GM19397 (cell line): ENCODE measurements around the gene DLG2.
"Not testable (repeated sequence)": the region's sequence is repeated elsewhere in the genome, so short reads cannot be mapped to it uniquely, and the experiment has no call there.

Experiments used
- ATAC-seq: cut with Tn5 transposase; IDR thresholded peaks from one replicate; pipeline ENCODE4 v1.9.1; 2021; ENCODE audit warnings: mild to moderate bottlenecking, moderate library complexity; ENCODE audit not compliant: unreplicated experiment

DLG2 gene

GRCh38 chr11:84865791-84866535, 761.2 kb downstream of the DLG2 start:
- no peak for ATAC-seq

GRCh38 chr11:84865257-84865656, 761.9 kb downstream of the DLG2 start:
- no peak for ATAC-seq

GRCh38 chr11:84857746-84858145, 769.4 kb downstream of the DLG2 start:
- ATAC-seq: no peak

- ATAC-seq: no peak
These were observed 771.5 kb downstream of the DLG2 start for GRCh38 chr11:84855508-84856245.

- no peak for ATAC-seq
These were observed 772.7 kb downstream of the DLG2 start for GRCh38 chr11:84854498-84854880.

- ATAC-seq: no peak
These were observed 773.2 kb downstream of the DLG2 start for GRCh38 chr11:84853841-84854497.

- no peak for ATAC-seq
These were observed 779.3 kb downstream of the DLG2 start for GRCh38 chr11:84847842-84848241.

- not testable (repeated sequence) for ATAC-seq
These were observed 786.9 kb downstream of the DLG2 start for GRCh38 chr11:84840201-84840600.

- ATAC-seq: no peak
These were observed 789.6 kb downstream of the DLG2 start for GRCh38 chr11:84837402-84838069.

GRCh38 chr11:84836371-84836770, 790.8 kb downstream of the DLG2 start:
- ATAC-seq: no peak

- no peak for ATAC-seq
These were observed 793.6 kb downstream of the DLG2 start for GRCh38 chr11:84833488-84834088.

GRCh38 chr11:84830372-84830771, 796.8 kb downstream of the DLG2 start:
- no peak for ATAC-seq

- ATAC-seq: no peak
These were observed 798.0 kb downstream of the DLG2 start for GRCh38 chr11:84829162-84829561.

- ATAC-seq: no peak
These were observed 798.5 kb downstream of the DLG2 start for GRCh38 chr11:84828616-84829015.

GRCh38 chr11:84825106-84825660, 802.0 kb downstream of the DLG2 start:
- ATAC-seq: no peak

- no peak for ATAC-seq
These were observed 802.5 kb downstream of the DLG2 start for GRCh38 chr11:84824624-84825023.

- ATAC-seq: no peak
These were observed 807.6 kb downstream of the DLG2 start for GRCh38 chr11:84819537-84819936.

GRCh38 chr11:84819128-84819527, 808.0 kb downstream of the DLG2 start:
- ATAC-seq: no peak

GRCh38 chr11:84817998-84818397, 809.1 kb downstream of the DLG2 start:
- ATAC-seq: no peak

GRCh38 chr11:84812471-84812969, 814.6 kb downstream of the DLG2 start:
- no peak for ATAC-seq
